GM10266 (cell line): ENCODE data around the gene LDLRAD4.

Experiments used
- DNase-seq: peaks from one replicate; pipeline ENCODE4 v3.0.0; 2012; ENCODE audit errors: extremely low spot score
- TF ChIP-seq, protein P1 (sequence below): IDR thresholded peaks from 2 replicates; pipeline ENCODE4 v1.5.1; 2012; ENCODE audit warnings: mild to moderate bottlenecking, low read depth; ENCODE audit not compliant: control insufficient read depth, insufficient read depth; ENCODE audit errors: missing control alignments

The LDLRAD4 gene

DNA sequence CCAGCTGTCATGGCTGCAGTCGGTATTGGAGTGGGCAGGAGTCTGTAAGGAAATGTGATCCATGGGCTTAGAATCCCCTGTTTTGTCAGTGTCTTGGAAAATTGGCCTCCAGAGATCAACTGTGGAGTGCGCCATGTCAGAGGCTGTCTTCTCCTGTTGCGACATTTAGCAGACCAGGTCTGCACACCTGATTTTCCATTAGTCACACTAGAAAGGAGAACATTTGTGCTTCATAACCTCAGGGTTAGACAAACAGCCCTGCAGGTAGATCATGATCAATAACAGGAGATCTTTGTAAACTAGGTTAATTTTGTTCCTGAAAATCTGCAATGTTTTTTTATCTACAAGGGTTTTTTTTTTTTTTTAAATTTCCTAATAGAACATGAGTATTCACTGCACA is 28.0 kb downstream of the LDLRAD4 start:
- no peak for DNase-seq
- TF ChIP-seq, protein P1, sequence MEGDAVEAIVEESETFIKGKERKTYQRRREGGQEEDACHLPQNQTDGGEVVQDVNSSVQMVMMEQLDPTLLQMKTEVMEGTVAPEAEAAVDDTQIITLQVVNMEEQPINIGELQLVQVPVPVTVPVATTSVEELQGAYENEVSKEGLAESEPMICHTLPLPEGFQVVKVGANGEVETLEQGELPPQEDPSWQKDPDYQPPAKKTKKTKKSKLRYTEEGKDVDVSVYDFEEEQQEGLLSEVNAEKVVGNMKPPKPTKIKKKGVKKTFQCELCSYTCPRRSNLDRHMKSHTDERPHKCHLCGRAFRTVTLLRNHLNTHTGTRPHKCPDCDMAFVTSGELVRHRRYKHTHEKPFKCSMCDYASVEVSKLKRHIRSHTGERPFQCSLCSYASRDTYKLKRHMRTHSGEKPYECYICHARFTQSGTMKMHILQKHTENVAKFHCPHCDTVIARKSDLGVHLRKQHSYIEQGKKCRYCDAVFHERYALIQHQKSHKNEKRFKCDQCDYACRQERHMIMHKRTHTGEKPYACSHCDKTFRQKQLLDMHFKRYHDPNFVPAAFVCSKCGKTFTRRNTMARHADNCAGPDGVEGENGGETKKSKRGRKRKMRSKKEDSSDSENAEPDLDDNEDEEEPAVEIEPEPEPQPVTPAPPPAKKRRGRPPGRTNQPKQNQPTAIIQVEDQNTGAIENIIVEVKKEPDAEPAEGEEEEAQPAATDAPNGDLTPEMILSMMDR, result no peak

DNA sequence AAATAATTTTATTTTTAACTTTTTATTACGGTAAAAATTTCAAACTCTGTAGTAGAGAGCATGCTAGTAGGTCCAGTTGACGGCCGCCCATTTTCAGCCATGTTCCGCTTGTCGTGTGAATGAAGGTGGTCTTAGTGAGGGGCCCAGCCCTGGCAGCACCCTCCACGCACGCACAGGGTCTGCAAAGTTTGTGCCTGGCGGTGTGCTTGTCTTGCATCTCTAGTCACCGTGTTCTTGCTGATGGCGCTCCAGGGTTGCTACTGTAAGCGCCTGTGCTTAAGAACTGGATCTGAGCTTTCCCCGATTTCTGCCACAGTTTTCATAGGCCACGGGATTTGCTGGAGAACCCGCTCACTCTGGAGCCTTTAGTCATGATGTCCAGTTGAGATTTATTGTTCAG is 28.9 kb downstream of the LDLRAD4 start:
- DNase-seq, result no peak
- TF ChIP-seq, protein P1, result no peak

DNA sequence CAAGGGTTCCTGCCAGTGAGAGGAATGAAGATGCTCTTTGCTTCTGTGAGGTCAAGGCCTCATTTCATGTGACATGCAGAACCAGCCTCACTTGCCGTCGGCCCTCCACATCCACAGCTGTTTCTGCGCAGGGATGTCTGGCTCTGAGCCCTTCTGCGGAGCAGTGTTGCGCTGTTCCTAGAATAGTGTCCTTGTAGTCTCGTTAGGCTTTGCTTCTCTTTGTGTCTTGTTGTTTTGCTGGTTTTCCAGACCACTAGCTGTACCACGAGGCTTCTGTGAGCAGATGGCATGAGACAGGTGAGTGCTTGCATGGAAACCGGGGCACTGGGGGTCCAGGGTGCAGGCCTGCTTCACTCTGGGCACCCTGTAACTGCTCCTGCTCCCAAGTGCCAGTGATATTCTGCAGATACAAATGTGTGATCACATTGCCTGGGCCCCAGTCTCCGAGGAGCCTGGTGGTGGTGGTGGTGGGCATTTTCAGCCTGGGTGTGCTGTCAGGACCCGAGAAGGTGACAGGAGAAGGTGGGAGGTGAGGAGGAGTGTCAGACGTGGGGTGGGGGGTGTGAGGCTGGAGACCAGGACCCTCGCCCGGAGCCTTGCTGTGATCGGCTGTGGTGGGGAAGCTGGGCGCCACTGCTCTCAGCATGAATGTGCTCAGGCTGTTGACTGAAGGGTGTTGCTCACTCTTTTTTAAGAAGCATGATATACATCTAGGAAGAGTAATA is 34.3 kb downstream of the LDLRAD4 start:
- TF ChIP-seq, protein P1, result no peak
- no peak for DNase-seq

DNA sequence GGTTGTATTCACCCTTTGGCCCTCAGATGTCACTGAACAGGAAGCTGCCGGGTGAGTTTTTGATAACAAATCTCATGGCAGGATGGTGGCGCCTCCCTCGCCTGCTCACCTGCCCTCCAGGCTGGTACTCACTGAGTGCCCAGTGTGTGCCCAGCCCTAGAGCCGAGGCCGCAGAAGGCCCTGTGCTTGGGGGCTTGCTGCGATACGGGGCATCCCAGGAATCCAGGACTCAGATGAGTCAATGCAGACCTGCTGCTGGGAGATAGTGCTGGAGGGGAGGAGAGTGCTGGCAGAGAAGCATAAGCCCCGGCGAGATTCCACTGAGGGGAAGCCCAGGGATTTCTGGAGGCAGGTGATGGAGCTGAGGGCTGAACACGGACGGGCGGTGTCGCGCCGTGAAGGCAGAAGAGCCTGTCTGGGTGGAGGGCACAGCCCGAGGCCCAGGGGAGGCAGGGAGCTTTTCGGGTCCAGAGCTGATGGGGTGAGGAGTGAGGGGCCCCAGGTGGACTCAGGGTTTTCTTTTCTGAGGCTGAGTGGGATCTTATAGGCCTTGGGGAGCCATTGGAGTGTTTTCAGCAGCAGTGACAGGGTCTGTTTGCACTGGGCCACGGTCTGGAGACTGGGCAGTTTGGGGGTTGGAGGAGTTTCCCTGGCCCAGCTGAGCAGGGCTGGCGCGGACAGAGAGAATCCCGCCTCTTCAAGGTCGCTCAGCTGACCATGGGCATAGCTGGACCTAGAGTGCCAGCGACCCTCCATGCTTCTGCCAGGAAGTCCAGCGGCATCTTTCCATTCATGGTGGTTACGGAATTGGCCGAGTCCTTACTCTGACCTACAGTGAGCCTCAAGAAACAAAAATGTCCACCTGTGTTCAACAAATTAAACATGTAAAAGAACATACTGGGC is 35.5 kb downstream of the LDLRAD4 start:
- no peak for DNase-seq
- TF ChIP-seq, protein P1, result no peak

DNA sequence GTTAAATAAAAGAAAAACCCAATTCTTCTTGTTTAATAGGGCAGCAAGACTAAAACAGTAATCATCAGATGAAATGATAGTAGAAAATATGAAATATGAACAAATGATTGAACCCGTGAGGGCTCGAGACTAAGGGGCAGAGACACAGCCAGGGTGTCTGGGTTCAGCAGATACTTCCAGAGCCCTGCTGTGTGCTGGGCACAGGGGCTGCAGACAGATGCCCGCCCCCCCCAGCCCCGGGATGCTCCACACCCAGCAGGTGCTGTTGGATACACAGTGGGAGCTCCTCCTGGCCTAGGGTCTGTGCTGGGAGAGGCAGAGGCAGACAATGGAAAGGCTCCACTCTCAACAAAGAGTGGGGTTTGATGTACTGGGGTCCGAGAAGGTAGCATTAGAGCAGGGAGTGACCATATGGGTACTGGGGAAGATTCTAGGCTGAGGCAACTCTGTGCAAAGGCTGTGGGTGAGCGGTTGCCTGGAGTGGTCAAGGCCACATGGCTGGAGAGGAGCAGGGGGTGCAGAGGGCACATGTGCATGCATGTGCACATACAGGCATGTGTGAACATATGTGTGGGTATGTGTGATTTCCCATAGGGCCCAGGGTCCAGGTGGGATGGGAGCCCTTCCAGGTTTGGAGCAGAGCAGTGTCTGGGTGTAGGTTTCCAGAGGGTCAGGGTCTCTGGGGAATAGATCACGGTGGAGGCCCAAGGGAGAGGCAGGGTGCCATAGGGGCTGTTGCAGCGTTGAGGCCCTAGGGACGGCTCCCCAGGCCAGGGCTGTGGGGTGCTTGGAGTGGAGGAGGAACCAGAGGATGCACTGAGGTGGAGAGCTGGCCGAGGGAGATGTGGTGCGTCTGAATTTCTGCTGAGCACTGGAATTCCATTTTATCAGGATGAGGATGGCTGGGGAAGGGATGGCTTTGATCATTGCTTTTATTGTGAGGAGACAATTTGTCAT is 36.7 kb downstream of the LDLRAD4 start:
- DNase-seq, result no peak
- TF ChIP-seq, protein P1, result no peak

DNA sequence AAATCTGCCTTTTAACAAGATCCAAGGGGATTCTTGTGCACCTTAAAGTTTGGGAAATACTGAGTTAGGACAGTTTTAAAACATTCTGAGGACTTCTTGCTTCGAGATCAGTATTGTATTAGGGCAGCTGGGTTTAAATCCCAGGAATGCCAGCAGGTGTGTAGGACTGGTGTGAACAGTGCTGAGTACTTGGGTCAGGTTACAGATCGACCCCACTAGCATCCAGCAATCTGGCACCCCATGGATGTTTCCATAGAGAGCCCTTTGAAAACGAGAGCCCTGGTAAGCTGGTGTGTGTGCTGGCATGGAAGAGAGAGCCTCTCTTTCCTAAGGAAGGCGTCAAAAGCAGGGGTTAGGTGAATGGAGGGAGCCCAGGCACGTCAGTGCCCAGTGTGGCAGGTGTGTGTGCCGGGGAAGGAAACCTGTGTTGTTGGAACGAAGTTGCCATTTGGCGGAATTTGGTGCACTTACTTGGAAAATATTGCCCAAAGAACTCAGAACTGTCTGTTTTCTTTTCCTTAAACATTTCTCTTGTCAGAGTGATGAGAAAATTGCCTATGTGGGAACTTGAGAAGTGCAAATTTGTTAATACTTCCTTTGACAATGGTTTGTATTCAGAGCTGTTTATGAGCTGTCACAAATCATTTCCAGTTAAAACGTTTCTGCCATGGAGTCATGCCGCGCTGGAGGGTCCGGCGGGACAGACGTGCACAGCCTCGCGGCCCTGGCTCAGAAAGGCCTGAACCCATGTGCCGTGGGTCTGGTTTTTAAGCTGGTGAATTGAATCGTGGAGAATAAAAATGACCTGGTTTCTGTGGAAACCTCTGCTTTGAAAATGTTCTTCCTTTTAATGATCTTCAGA is 38.1 kb downstream of the LDLRAD4 start:
- TF ChIP-seq, protein P1, result no peak
- no peak for DNase-seq
